SK-N-SH (cell line): ENCODE data around the gene BRD3. TPM values are rescaled to one million over a fixed set of nuclear protein-coding genes. Genes with fewer than 3 reads are reported as not detected.

ENCODE experiments used
- CTCF ChIA-PET: fragments of 300-600, 350-600 bp; formaldehyde crosslinking; extraction: SDS; loops from one replicate; lab custom pipeline; 2021; lab: Yijun Ruan, JAX
- POLR2A ChIA-PET: fragments of 350-600 bp; sonication (Branson Sonifier 250); formaldehyde crosslinking; extraction: SDS; loops from one replicate; lab custom pipeline; 2020; ENCODE audit warnings: antibody characterized with exemption, inconsistent platforms; lab: Yijun Ruan, JAX
- DNase-seq: peaks from one replicate; pipeline ENCODE4 v3.0.0; 2012
- H2AFZ ChIP-seq: fragments of 200-600 bp; sonication (generic); 2 replicates; pipeline ENCODE4 v1.8.1; 2016; ENCODE audit warnings: antibody characterized with exemption, mild to moderate bottlenecking, low read depth
- H3F3A ChIP-seq: fragments of 200-600 bp; sonication (generic); replicated peaks from 2 replicates; pipeline ENCODE3; 2016; ENCODE audit warnings: antibody characterized with exemption, mild to moderate bottlenecking; ENCODE audit not compliant: insufficient read depth
- H3K27ac ChIP-seq, 2 experiments: fragments of 200-500 bp in 1 of 2; fragments of 200-600 bp in 1 of 2; sonication (Bioruptor generic) in 1 of 2; sonication (generic), shearing (Covaris generic) in 1 of 2; 2 replicates each; pipeline versions ENCODE4 v1.5.1 to v1.6.1; 2014 to 2016; ENCODE audit warnings: low read depth in 2 of 2, inconsistent platforms in 1 of 2, low read length in 1 of 2, mild to moderate bottlenecking in 1 of 2, mixed read lengths in 1 of 2
- H3K27me3 ChIP-seq: fragments of 200-600 bp; sonication (generic), shearing (Covaris generic); 2 replicates; pipeline ENCODE4 v1.6.1; 2016; ENCODE audit warnings: mixed run types; ENCODE audit not compliant: insufficient read depth
- H3K36me3 ChIP-seq, 2 experiments: fragments of 200-500 bp in 1 of 2; fragments of 200-600 bp in 1 of 2; sonication (Bioruptor generic) in 1 of 2; sonication (generic) in 1 of 2; replicated peaks in 1 of 2; 2 replicates each; pipeline versions ENCODE3 to v1.5.1; 2014 to 2016; ENCODE audit warnings: low read length in 1 of 2, mild to moderate bottlenecking in 1 of 2; ENCODE audit not compliant: insufficient read depth in 2 of 2, control insufficient read depth in 1 of 2
- H3K4me1 ChIP-seq, 2 experiments: fragments of 200-500 bp in 1 of 2; fragments of 200-600 bp in 1 of 2; sonication (Bioruptor generic) in 1 of 2; sonication (generic), shearing (Covaris generic) in 1 of 2; 2 replicates each; pipeline versions ENCODE4 v1.5.1 to v1.6.1; 2014 to 2016; ENCODE audit warnings: low read depth in 1 of 2, low read length in 1 of 2, mixed run types in 1 of 2; ENCODE audit not compliant: insufficient read depth in 2 of 2, control insufficient read depth in 1 of 2
- H3K4me2 ChIP-seq: fragments of 200-600 bp; sonication (generic), shearing (Covaris generic); 2 replicates; pipeline ENCODE4 v1.6.1; 2017; ENCODE audit warnings: mixed run types
- H3K4me3 ChIP-seq, 2 experiments: fragments of 200-500 bp in 1 of 2; fragments of 200-600 bp in 1 of 2; sonication (Bioruptor generic) in 1 of 2; sonication (generic), shearing (Covaris generic) in 1 of 2; 2 replicates each; pipeline versions ENCODE4 v1.5.1 to v1.8.1; 2014 to 2016; ENCODE audit warnings: low read depth in 2 of 2, inconsistent platforms in 1 of 2, low read length in 1 of 2, mild to moderate bottlenecking in 1 of 2, mixed read lengths in 1 of 2, moderate library complexity in 1 of 2
- H3K79me2 ChIP-seq: fragments of 200-600 bp; sonication (generic); 2 replicates; pipeline ENCODE4 v1.8.1; 2017; ENCODE audit warnings: mild to moderate bottlenecking; ENCODE audit not compliant: insufficient read depth
- H3K9ac ChIP-seq: fragments of 200-600 bp; sonication (generic); 2 replicates; pipeline ENCODE4 v1.6.1; 2017; ENCODE audit warnings: mixed run types
- H3K9me2 ChIP-seq: fragments of 200-600 bp; sonication (generic); 2 replicates; pipeline ENCODE4 v1.6.1; 2017; ENCODE audit warnings: mixed run types
- H3K9me3 ChIP-seq: fragments of 200-600 bp; sonication (generic); 2 replicates; pipeline ENCODE4 v1.6.1; 2017; ENCODE audit warnings: mixed run types, mild to moderate bottlenecking, moderate library complexity
- H4K20me1 ChIP-seq: fragments of 200-600 bp; sonication (generic); 2 replicates; pipeline ENCODE4 v1.6.1; 2017; ENCODE audit warnings: mild to moderate bottlenecking, mixed run types; ENCODE audit not compliant: insufficient read depth
- CTCF ChIP-seq: fragments of 200-600 bp; sonication (generic); IDR thresholded peaks from 2 replicates; pipeline ENCODE4 v1.6.1; 2017; ENCODE audit warnings: antibody characterized with exemption, mild to moderate bottlenecking, moderate library complexity
- ELF1 ChIP-seq: IDR thresholded peaks from 2 replicates; pipeline ENCODE4 v1.4.0; 2012
- EP300 ChIP-seq, 2 experiments: IDR thresholded peaks; 2 replicates each; pipeline versions ENCODE4 v1.4.0 to v1.6.1; 2012; ENCODE audit warnings: borderline replicate concordance in 1 of 2, low read depth in 1 of 2, low read length in 1 of 2
- FOSL2 ChIP-seq: IDR thresholded peaks from 2 replicates; pipeline ENCODE4 v1.4.0; 2012; ENCODE audit warnings: low read depth, mild to moderate bottlenecking, moderate library complexity, borderline replicate concordance
- GABPA ChIP-seq: IDR thresholded peaks from 2 replicates; pipeline ENCODE4 v1.4.0; 2012; ENCODE audit warnings: low read depth, mild to moderate bottlenecking
- JUND ChIP-seq: IDR thresholded peaks from 2 replicates; pipeline ENCODE4 v1.4.0; 2012
- MAX ChIP-seq: IDR thresholded peaks from 2 replicates; pipeline ENCODE4 v1.4.0; 2012; ENCODE audit warnings: low read depth
- NRF1 ChIP-seq: IDR thresholded peaks from 2 replicates; pipeline ENCODE4 v1.6.1; 2012; ENCODE audit warnings: low read depth, mild to moderate bottlenecking, low read length
- PBX3 ChIP-seq: IDR thresholded peaks from 2 replicates; pipeline ENCODE4; 2012
- POLR2AphosphoS5 ChIP-seq: IDR thresholded peaks from 2 replicates; pipeline ENCODE4 v1.6.1; 2012; ENCODE audit warnings: low read depth, low read length
- RAD21 ChIP-seq: IDR thresholded peaks from 2 replicates; pipeline ENCODE4 v1.6.1; 2012; ENCODE audit warnings: mild to moderate bottlenecking, low read length
- RFX5 ChIP-seq: IDR thresholded peaks from 2 replicates; pipeline ENCODE4 v1.6.1; 2012; ENCODE audit warnings: mild to moderate bottlenecking, improper control_type of control experiment, low read length
- SIN3A ChIP-seq: IDR thresholded peaks from 2 replicates; pipeline ENCODE4 v1.6.1; 2012; ENCODE audit warnings: low read depth, mild to moderate bottlenecking, low read length, moderate library complexity, borderline replicate concordance
- SMC3 ChIP-seq: IDR thresholded peaks from 2 replicates; pipeline ENCODE4 v1.6.1; 2012; ENCODE audit warnings: low read depth, low read length, improper control_type of control experiment
- TAF1 ChIP-seq: IDR thresholded peaks from 2 replicates; pipeline ENCODE4 v1.6.1; 2012; ENCODE audit warnings: low read depth, mild to moderate bottlenecking, low read length, moderate library complexity, borderline replicate concordance
- TCF12 ChIP-seq: IDR thresholded peaks from 2 replicates; pipeline ENCODE4 v1.4.0; 2012
- TEAD4 ChIP-seq: IDR thresholded peaks from 2 replicates; pipeline ENCODE4 v1.4.0; 2012; ENCODE audit warnings: mild to moderate bottlenecking, borderline replicate concordance; ENCODE audit not compliant: insufficient read depth
- YY1 ChIP-seq: IDR thresholded peaks from 2 replicates; pipeline ENCODE4 v1.4.0; 2012; ENCODE audit warnings: low read depth, mild to moderate bottlenecking
- WGBS: methylation state at CpG from one replicate; pipeline ENCODE4 v1.1.6; 2017; ENCODE audit warnings: low lambda C conversion rate; 5-methylcytosine and 5-hydroxymethylcytosine counted together
- polyA plus RNA-seq, 3 experiments: library from polyadenylated mRNA; depleted of rRNA; stranded (reverse); fragments of >200 nt; gene quantifications; 2 replicates each; pipeline ENCODE4 v1.2.3, GENCODE V29; 2012

Gene BRD3
- polyA plus RNA-seq, 1 of the 3 experiments (the other 2 are of a cell fraction): 11.4 TPM

DNA sequence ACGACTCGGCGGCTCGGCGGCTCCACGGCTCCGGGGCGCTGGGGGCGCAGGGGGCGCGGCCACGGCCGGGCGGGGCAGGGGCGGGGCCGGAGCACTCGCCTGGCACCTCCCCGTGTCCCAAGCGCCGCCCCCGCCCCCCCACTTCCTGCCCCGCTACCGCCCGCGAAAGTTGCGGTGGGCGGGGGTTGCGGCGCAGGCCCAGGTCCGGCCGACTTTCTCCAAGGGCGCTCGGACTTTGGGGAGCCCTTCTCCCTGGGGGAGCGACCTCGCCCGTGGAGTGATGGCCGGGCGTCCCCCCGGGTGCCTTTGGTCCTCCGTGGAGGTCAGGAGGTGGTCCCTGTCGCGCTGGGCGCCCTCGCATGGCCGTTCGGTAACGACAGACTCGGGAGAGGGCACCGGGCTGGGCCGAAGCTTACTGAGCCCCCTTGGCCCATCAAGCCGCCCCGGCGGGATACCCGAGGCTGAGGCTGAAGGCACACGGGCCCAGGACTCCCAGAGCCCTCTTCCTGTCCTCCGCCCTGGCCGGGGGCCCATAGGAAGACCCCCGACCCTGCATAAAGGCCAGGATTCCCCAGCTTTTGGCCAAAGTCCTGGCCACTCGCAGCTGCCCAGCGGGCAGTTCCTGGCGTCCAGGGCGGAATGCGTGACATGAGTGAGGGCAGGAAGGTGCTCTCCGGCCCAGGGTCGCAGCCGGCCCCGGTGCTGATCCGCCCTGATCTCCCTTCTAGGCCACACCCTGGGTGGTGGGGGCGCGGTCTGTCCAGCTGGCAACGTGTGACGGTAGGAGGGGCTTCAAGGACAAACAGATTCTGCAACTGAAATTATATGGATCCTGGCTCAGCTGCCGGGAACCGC, 74.8 kb downstream of the BRD3 start:
- POLR2A ChIA-PET: interaction anchor here (0.6 to 2.2 kb wide), 12 partner anchors 13 to 255 kb away, joined by 3 to 8 read pairs (median 3); partner anchors contain the start of gene SARDH
- H4K20me1 ChIP-seq: peaks cover 38% of the 10 kb centered on the region
- peaks cover 6 to 34% of the 10 kb centered on the region in 2 experiments; a peak in 3 of 4 replicates for H3K4me1 ChIP-seq
- H3K9ac ChIP-seq: peak overlapping the region; percentile 88
- H2AFZ ChIP-seq: peak overlapping the region; percentile 56; the same call in 1 of the 2 replicates
- TF ChIP-seq SIN3A (peak; percentile 42; the same call in 1 of the 2 replicates), TEAD4 (no peak), NRF1 (peak; percentile 33; the same call in 1 of the 2 replicates), TCF12 (no peak), SMC3 (peak; percentile 51), RAD21 (peak; percentile 50), PBX3 (no peak), GABPA (peak; percentile 32; the same call in 1 of the 2 replicates), RFX5 (no peak), TAF1 (peak; percentile 24; the same call in 1 of the 2 replicates), ELF1 (0 out of 2 replicates have a peak, but pooled peaks have one; percentile 23), FOSL2 (no peak), YY1 (0 out of 2 replicates have a peak, but pooled peaks have one; percentile 2), EP300 (IDR thresholded peaks at IDR 0.05; ENCODE audit: borderline replicate concordance in 1 of 2, low read depth in 1 of 2, low read length in 1 of 2) (no peak), CTCF (peak; percentile 63), MAX (peak; percentile 60; the same call in 1 of the 2 replicates), POLR2AphosphoS5 (peak; percentile 52), JUND (no peak)
- peak overlapping the region; percentile 75 to 87 for H3K4me3 ChIP-seq
- H3K79me2 ChIP-seq: peaks cover 50% of the 10 kb centered on the region
- H3K36me3 ChIP-seq: no peaks in the 10 kb centered on the region
- CTCF ChIA-PET: interaction anchor here (0.6 to 7.3 kb wide), 58 partner anchors 8 to 450 kb away, joined by 3 to 236 read pairs (median 6); partner anchors contain the start of genes BRD3OS and SARDH
- no peaks in the 10 kb centered on the region for H3K9me2 ChIP-seq
- no peaks in the 10 kb centered on the region for H3K27me3 ChIP-seq
- no peaks in the 10 kb centered on the region for H3K9me3 ChIP-seq
- peak overlapping the region; percentile 100 for H3K4me2 ChIP-seq
- no peaks in the 10 kb centered on the region for H3F3A ChIP-seq
- peak overlapping the region; percentile 82 to 93 for H3K27ac ChIP-seq
- DNase-seq: peak; percentile 94
- WGBS: 4% methylated on average over 5 of the region's 74 CpGs
